ENCODE data around the gene STAG1.

STAG1 gene

DNA sequence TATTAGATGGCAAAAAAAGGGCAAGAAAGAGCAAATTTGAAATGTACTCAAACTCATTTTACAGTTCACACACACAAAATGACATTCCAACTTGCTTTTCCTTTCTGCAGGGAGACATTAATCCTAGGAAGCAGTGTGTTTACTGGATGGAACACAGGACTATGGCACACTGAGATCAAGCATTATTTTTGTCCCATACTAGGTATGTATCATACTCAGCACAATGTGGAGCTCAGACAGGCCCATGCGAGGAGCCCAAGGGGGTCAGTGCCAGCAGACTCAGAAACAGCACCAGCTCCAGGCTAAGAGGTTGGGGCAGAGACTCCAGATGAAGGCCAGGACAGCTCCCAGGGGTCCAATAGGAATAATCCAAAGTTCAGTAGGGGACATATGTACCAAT lies 36.0 kb upstream of the STAG1 start:
- ChIA-PET POLR2A (no interaction called here), CTCF (no interaction called here)
- no peak overlapping the region for H3K27ac ChIP-seq (ENCODE audit: extremely low read depth, low read depth, low read length)
- H3K4me1 ChIP-seq (ENCODE audit: control insufficient read depth, insufficient read depth, low read length): no peaks in the 10 kb centered on the region
- H3K36me3 ChIP-seq (ENCODE audit: control insufficient read depth in 2 of 2, insufficient read depth in 1 of 2, low read length in 2 of 2): no peaks in the 10 kb centered on the region
- H3K9me3 ChIP-seq (ENCODE audit: control insufficient read depth, insufficient read depth, low read depth, low read length): no peaks in the 10 kb centered on the region; the same call in 1 of the 2 replicates
- TF ChIP-seq TCF7L2 (IDR thresholded peaks at IDR 0.05; ENCODE audit: borderline replicate concordance, low read depth, low read length) (no peak), ZNF350 (tag by site-specific recombination; IDR thresholded peaks at IDR 0.05) (no peak), ZNF239 (tag by site-specific recombination; IDR thresholded peaks at IDR 0.05) (no peak), ZNF610 (tag by site-specific recombination; IDR thresholded peaks at IDR 0.05; ENCODE audit: borderline replicate concordance) (no peak), ZFP3 (tag by site-specific recombination; IDR thresholded peaks at IDR 0.05; ENCODE audit: low read depth) (no peak), ZNF132 (tag by site-specific recombination; IDR thresholded peaks at IDR 0.05; ENCODE audit: borderline replicate concordance) (no peak), ZFHX2 (tag by site-specific recombination; conservative IDR thresholded peaks at IDR 0.05) (no peak), SP7 (tag by site-specific recombination; IDR thresholded peaks at IDR 0.05) (no peak), ZBTB1 (tag by site-specific recombination; IDR thresholded peaks at IDR 0.05) (no peak), ZNF266 (tag by site-specific recombination; IDR thresholded peaks at IDR 0.05; ENCODE audit: low read depth) (no peak), ZNF830 (tag by site-specific recombination; IDR thresholded peaks at IDR 0.05; ENCODE audit: low read depth) (no peak), ZNF16 (tag by site-specific recombination; IDR thresholded peaks at IDR 0.05; ENCODE audit: low read depth) (no peak), ZNF366 (tag by site-specific recombination; conservative IDR thresholded peaks at IDR 0.05) (no peak), OSR2 (tag by site-specific recombination; IDR thresholded peaks at IDR 0.05) (no peak), ZNF10 (tag by site-specific recombination; IDR thresholded peaks at IDR 0.05) (no peak), ZNF394 (tag by site-specific recombination; IDR thresholded peaks at IDR 0.05; ENCODE audit: borderline replicate concordance) (no peak), ZNF175 (tag by site-specific recombination; IDR thresholded peaks at IDR 0.05) (no peak)
- TF ChIP-seq, protein P1, sequence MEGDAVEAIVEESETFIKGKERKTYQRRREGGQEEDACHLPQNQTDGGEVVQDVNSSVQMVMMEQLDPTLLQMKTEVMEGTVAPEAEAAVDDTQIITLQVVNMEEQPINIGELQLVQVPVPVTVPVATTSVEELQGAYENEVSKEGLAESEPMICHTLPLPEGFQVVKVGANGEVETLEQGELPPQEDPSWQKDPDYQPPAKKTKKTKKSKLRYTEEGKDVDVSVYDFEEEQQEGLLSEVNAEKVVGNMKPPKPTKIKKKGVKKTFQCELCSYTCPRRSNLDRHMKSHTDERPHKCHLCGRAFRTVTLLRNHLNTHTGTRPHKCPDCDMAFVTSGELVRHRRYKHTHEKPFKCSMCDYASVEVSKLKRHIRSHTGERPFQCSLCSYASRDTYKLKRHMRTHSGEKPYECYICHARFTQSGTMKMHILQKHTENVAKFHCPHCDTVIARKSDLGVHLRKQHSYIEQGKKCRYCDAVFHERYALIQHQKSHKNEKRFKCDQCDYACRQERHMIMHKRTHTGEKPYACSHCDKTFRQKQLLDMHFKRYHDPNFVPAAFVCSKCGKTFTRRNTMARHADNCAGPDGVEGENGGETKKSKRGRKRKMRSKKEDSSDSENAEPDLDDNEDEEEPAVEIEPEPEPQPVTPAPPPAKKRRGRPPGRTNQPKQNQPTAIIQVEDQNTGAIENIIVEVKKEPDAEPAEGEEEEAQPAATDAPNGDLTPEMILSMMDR (tag by site-specific recombination; IDR thresholded peaks at IDR 0.05): no peak
- TF ChIP-seq, protein P2, sequence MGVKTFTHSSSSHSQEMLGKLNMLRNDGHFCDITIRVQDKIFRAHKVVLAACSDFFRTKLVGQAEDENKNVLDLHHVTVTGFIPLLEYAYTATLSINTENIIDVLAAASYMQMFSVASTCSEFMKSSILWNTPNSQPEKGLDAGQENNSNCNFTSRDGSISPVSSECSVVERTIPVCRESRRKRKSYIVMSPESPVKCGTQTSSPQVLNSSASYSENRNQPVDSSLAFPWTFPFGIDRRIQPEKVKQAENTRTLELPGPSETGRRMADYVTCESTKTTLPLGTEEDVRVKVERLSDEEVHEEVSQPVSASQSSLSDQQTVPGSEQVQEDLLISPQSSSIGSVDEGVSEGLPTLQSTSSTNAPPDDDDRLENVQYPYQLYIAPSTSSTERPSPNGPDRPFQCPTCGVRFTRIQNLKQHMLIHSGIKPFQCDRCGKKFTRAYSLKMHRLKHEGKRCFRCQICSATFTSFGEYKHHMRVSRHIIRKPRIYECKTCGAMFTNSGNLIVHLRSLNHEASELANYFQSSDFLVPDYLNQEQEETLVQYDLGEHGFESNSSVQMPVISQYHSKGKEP (tag by site-specific recombination; IDR thresholded peaks at IDR 0.05): no peak
- H3K4me3 ChIP-seq (ENCODE audit: low read depth, low read length): no peak overlapping the region

DNA sequence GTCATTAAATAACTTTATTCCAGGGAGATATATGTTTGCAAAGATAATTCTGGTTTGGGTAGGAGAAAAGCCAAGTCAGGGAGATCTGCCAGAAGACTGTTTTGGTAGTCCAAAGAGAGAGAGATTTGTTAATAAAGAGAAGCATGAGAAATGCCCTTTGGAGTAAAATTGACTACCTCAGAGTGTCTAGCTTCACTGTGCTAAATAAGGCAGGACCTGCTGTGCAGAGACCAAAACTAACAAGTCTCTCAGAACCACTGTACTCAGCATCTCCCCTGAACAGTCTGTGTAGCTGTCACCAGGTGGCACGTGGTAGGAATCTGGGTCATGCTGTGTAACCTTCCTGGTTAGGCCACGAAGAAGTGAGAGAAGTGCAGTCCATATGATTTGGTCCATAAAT lies 35.2 kb upstream of the STAG1 start:
- Histone ChIP-seq H3K36me3 (ENCODE audit: control insufficient read depth in 2 of 2, insufficient read depth in 1 of 2, low read length in 2 of 2) (no peaks in the 10 kb centered on the region), H3K27ac (ENCODE audit: extremely low read depth, low read depth, low read length) (no peak overlapping the region), H3K9me3 (ENCODE audit: control insufficient read depth, insufficient read depth, low read depth, low read length) (no peaks in the 10 kb centered on the region; the same call in 1 of the 2 replicates), H3K4me3 (ENCODE audit: low read depth, low read length) (no peak overlapping the region), H3K4me1 (ENCODE audit: control insufficient read depth, insufficient read depth, low read length) (no peaks in the 10 kb centered on the region)
- ChIA-PET POLR2A (no interaction called here), CTCF (interaction anchor here (0.7 kb wide), 1 partner anchor 239 kb away, joined by 6 read pairs; no protein-coding TSS in a partner anchor)
- TF ChIP-seq ZIC2 (tag by site-specific recombination; IDR thresholded peaks at IDR 0.05) (peak; percentile 80), ZNF37A (tag by site-specific recombination; IDR thresholded peaks at IDR 0.05) (no peak)

DNA sequence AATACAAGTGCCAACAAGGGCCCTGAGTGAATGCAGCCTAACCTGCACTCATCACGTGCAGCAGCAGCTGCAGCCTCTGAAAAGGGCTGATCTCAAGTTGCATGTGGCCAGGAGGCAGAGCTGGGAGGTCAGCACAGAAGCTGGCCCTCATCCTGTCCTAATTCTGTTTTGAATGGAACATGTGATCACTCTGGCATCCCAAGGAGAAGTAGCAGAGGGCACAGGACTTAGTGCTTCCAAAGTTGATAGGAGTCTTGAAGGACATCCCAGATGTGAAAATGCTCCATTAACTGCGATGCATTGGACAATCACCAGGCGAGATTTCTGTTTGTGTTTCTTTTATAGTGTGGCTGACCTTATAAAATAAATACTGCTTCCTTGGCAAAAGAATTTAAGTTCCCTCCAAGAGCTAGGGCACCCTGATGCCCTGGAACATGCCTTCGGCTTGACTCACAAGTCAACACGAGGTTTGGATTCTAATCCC lies 31.6 kb upstream of the STAG1 start:
- H3K4me1 ChIP-seq (ENCODE audit: control insufficient read depth, insufficient read depth, low read length): no peaks in the 10 kb centered on the region
- no peak for TF ChIP-seq ZNF521 (tag by site-specific recombination; IDR thresholded peaks at IDR 0.05)
- TF ChIP-seq ZNF473 (tag by site-specific recombination; IDR thresholded peaks at IDR 0.05): no peak
- TF ChIP-seq, protein P2 (tag by site-specific recombination; IDR thresholded peaks at IDR 0.05): peak; percentile 15; the same call in 1 of the 2 replicates
- H3K4me3 ChIP-seq (ENCODE audit: low read depth, low read length): no peak overlapping the region
- CTCF ChIA-PET: no interaction called here
- H3K9me3 ChIP-seq (ENCODE audit: control insufficient read depth, insufficient read depth, low read depth, low read length): no peaks in the 10 kb centered on the region; the same call in 1 of the 2 replicates
- no peak overlapping the region for H3K27ac ChIP-seq (ENCODE audit: extremely low read depth, low read depth, low read length)
- POLR2A ChIA-PET: no interaction called here
- no peaks in the 10 kb centered on the region for H3K36me3 ChIP-seq (ENCODE audit: control insufficient read depth in 2 of 2, insufficient read depth in 1 of 2, low read length in 2 of 2)
